ENCODE measurements around the gene GIT1. TPM values are rescaled to one million over a fixed set of nuclear protein-coding genes. Genes with fewer than 3 reads are reported as not detected.

Gene GIT1
- total and polyA plus RNA-seq, 2 of the 13 experiments (the other 11 are each of a cell fraction or from before 2014, with no cell fraction given) = 14.2 to 30.8 TPM

DNA sequence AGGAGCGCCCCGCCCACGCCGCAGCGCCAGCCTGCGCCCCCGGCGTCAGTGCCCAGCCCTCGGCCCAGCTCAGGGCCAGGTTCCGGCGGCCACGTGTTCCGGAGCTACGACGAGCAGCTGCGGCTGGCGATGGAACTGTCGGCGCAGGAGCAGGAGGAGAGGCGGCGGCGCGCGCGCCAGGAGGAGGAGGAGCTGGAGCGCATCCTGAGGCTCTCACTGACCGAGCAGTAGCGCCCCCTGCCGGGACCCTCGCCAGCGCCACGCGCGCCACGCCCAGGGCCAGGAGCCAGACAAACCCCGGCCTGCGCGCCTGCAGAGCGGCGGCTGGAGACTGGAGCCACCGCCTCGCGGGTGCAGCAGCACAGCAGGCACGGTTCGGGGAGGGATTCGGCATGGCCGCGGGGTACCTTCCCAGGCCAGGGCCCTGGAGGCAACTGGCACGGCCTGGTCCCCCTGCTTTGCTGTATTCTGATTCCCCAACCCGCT, 23.9 kb upstream of the GIT1 start:
- H3K9ac ChIP-seq (ENCODE audit: insufficient read depth, low read depth, low read length) = no peak overlapping the region
- peaks cover 55% of the 10 kb centered on the region for H3K4me1 ChIP-seq (ENCODE audit: insufficient read depth, low read length)
- no CpG with 5 or more reads among the region's 50 CpGs for WGBS (ENCODE audit: low lambda C conversion rate)
- ATAC-seq = peak; percentile 63
- no peaks in the 10 kb centered on the region for H4K20me1 ChIP-seq (ENCODE audit: insufficient read depth, low read length)
- H3K9me3 ChIP-seq (ENCODE audit: low read length) = no peaks in the 10 kb centered on the region
- peak; percentile 77 for DNase-seq (ENCODE audit: low spot score)
- no peak overlapping the region for H2AFZ ChIP-seq (ENCODE audit: low read length)
- peak overlapping the region; percentile 97 for H3K4me2 ChIP-seq (ENCODE audit: low read depth, low read length)
- ChIA-PET POLR2A (interaction anchor here (0.7 to 1.1 kb wide), 4 partner anchors 21 to 46 kb away, joined by 3 to 4 read pairs (median 3); no protein-coding TSS in a partner anchor), CTCF (ENCODE audit: low intra/inter-chr PET ratio, low total read pairs) (interaction anchor here (2.3 kb wide), 1 partner anchor 34 kb away, joined by 13 read pairs; no protein-coding TSS in a partner anchor)
- no peak overlapping the region for H3K27ac ChIP-seq (ENCODE audit: extremely low read length, insufficient read depth, low read length)
- BruUV-seq (replicated peaks) = no TSS peak
- H3K36me3 ChIP-seq (replicated peaks in 1 of 2; ENCODE audit: control insufficient read depth in 1 of 2, insufficient read depth in 2 of 2, low read length in 2 of 2) = no peaks in the 10 kb centered on the region
- peak overlapping the region; percentile 25 to 75 (median 43); a peak in 5 of 6 replicates for H3K4me3 ChIP-seq (replicated peaks in 1 of 3; ENCODE audit: insufficient read depth in 1 of 3, low read depth in 2 of 3, low read length in 3 of 3)
- in situ Hi-C loops (cut with HindIII; ENCODE audit: extremely low pct_ligation_motif_present, low pct_unique_long_range_greater_than_20kb) = no loop called here
- no peaks in the 10 kb centered on the region for H3K79me2 ChIP-seq (ENCODE audit: insufficient read depth, low read length)
- peaks cover 2 to 44% of the 10 kb centered on the region in 2 experiments; a peak in 4 of 5 replicates for H3K27me3 ChIP-seq (ENCODE audit: control insufficient read depth in 1 of 2, insufficient read depth in 2 of 2, low read length in 2 of 2)
- no peak for FAIRE-seq
- intact Hi-C loops (cut with micrococcal nuclease; ENCODE audit: unreplicated experiment) = no loop called here
- TF ChIP-seq ZNF660 (CRISPR knock-in tag; IDR thresholded peaks at IDR 0.05; ENCODE audit: borderline replicate concordance, low read depth) (no peak), ZBTB38 (CRISPR knock-in tag; IDR thresholded peaks at IDR 0.05) (peak; percentile 78; the same call in 1 of the 2 replicates), MAF1 (CRISPR knock-in tag; IDR thresholded peaks at IDR 0.05; ENCODE audit: borderline replicate concordance) (0 out of 2 replicates have a peak, but pooled peaks have one; percentile 27), ZC3H13 (CRISPR knock-in tag; IDR thresholded peaks at IDR 0.05) (peak; percentile 56; the same call in 1 of the 2 replicates), KLF16 (CRISPR knock-in tag; IDR thresholded peaks at IDR 0.05) (peak; percentile 33 to 76; a peak in 2 of 4 replicates), NFRKB (IDR thresholded peaks at IDR 0.05) (no peak), ZNF362 (CRISPR knock-in tag; IDR thresholded peaks at IDR 0.05; ENCODE audit: borderline replicate concordance) (no peak), MXI1 (IDR thresholded peaks at IDR 0.05; ENCODE audit: borderline replicate concordance, low read depth, low read length) (peak; percentile 72; the same call in 1 of the 3 replicates), HNF1A (IDR thresholded peaks at IDR 0.05; ENCODE audit: low read depth) (no peak), HNF1A (CRISPR knock-in tag; IDR thresholded peaks at IDR 0.05; ENCODE audit: borderline replicate concordance) (peak; percentile 53; the same call in 1 of the 2 replicates), IRX3 (CRISPR knock-in tag; IDR thresholded peaks at IDR 0.05; ENCODE audit: borderline replicate concordance, low read depth) (peak; percentile 93), SSRP1 (CRISPR knock-in tag; IDR thresholded peaks at IDR 0.05) (no peak), ZNF550 (CRISPR knock-in tag; IDR thresholded peaks at IDR 0.05; ENCODE audit: borderline replicate concordance) (no peak), ZFP37 (CRISPR knock-in tag; IDR thresholded peaks at IDR 0.05; ENCODE audit: borderline replicate concordance) (no peak), ZKSCAN1 (IDR thresholded peaks at IDR 0.05; ENCODE audit: low read length) (no peak)
- TF ChIP-seq, protein P1, sequence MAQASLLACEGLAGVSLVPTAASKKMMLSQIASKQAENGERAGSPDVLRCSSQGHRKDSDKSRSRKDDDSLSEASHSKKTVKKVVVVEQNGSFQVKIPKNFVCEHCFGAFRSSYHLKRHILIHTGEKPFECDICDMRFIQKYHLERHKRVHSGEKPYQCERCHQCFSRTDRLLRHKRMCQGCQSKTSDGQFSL (CRISPR knock-in tag; IDR thresholded peaks at IDR 0.05) = peak; percentile 73; the same call in 1 of the 2 replicates
- TF ChIP-seq, protein P2, sequence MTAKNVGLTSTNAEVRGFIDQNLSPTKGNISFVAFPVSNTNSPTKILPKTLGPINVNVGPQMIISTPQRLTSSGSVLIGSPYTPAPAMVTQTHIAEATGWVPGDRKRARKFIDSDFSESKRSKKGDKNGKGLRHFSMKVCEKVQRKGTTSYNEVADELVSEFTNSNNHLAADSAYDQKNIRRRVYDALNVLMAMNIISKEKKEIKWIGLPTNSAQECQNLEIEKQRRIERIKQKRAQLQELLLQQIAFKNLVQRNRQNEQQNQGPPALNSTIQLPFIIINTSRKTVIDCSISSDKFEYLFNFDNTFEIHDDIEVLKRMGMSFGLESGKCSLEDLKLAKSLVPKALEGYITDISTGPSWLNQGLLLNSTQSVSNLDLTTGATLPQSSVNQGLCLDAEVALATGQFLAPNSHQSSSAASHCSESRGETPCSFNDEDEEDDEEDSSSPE (CRISPR knock-in tag; IDR thresholded peaks at IDR 0.05) = peak; percentile 94
